ENCODE results near the gene KHDC4.
"Not testable (repeated sequence)": the region's sequence is repeated elsewhere in the genome, so short reads cannot be mapped to it uniquely, and the experiment has no call there.

Gene KHDC4

GRCh38 chr1:155897746-155898145 is 36.5 kb downstream of the KHDC4 start:
- FAIRE-seq: no peak

GRCh38 chr1:155896476-155896875 is 37.7 kb downstream of the KHDC4 start:
- FAIRE-seq: not testable (repeated sequence)

- not testable (repeated sequence) for FAIRE-seq
Observed at GRCh38 chr1:155895617-155896016, 38.6 kb downstream of the KHDC4 start.

- no peak for FAIRE-seq
Observed at GRCh38 chr1:155893389-155894142, 40.6 kb downstream of the KHDC4 start.

GRCh38 chr1:155892796-155893195 is 41.4 kb downstream of the KHDC4 start:
- FAIRE-seq: no peak

GRCh38 chr1:155890251-155890650 is 44.0 kb downstream of the KHDC4 start:
- no peak for FAIRE-seq

GRCh38 chr1:155889566-155889965 is 44.6 kb downstream of the KHDC4 start:
- FAIRE-seq: no peak

GRCh38 chr1:155888481-155888880 is 45.7 kb downstream of the KHDC4 start:
- FAIRE-seq: no peak

- no peak for FAIRE-seq
Observed at GRCh38 chr1:155884982-155885381, 49.2 kb downstream of the KHDC4 start.

- no peak for FAIRE-seq
Observed at GRCh38 chr1:155884031-155884960, 49.9 kb downstream of the KHDC4 start.

GRCh38 chr1:155882766-155883165 is 51.4 kb downstream of the KHDC4 start:
- no peak for FAIRE-seq

- no peak for FAIRE-seq
Observed at GRCh38 chr1:155882235-155882634, 52.0 kb downstream of the KHDC4 start.

- no peak for FAIRE-seq
Observed at GRCh38 chr1:155880950-155881349, 53.3 kb downstream of the KHDC4 start.

- no peak for FAIRE-seq
Observed at GRCh38 chr1:155880251-155880650, 54.0 kb downstream of the KHDC4 start.

- FAIRE-seq: no peak
Observed at GRCh38 chr1:155877945-155878344, 56.3 kb downstream of the KHDC4 start.

- no peak for FAIRE-seq
Observed at GRCh38 chr1:155873860-155874259, 60.4 kb downstream of the KHDC4 start.

GRCh38 chr1:155872527-155872926 is 61.7 kb downstream of the KHDC4 start:
- no peak for FAIRE-seq

- FAIRE-seq: no peak
Observed at GRCh38 chr1:155871390-155871789, 62.8 kb downstream of the KHDC4 start.

GRCh38 chr1:155867766-155868165 is 66.4 kb downstream of the KHDC4 start:
- FAIRE-seq: no peak

- no peak for FAIRE-seq
Observed at GRCh38 chr1:155864393-155864792, 69.8 kb downstream of the KHDC4 start.

All from colon (tissue), 2 donors.